Stimulated activated CD8-positive, alpha-beta memory T cell treated with anti-CD3 and anti-CD28 coated beads, Interleukin-12 subunit alpha, Interleukin-12 subunit beta, amount 100 ng/mL, for 1 hour (primary cell): Measurements from ENCODE around the gene STARD10.
"Not testable (repeated sequence)": the region's sequence is repeated elsewhere in the genome, so short reads cannot be mapped to it uniquely, and the experiment has no call there.

Experiments used
- DNase-seq: peaks from one replicate; pipeline ENCODE4 v3.0.0-alpha.2; 2020; ENCODE audit warnings: low read depth

STARD10 gene

GRCh38 chr11:72793425-72794367 is at the start of gene STARD10:
STARD10 (minus strand) TSS chr11:72794047; CDS start chr11:72781181, 12,866 bp downstream.
- DNase-seq, result peak; percentile 92

- DNase-seq, result no peak
Measured at GRCh38 chr11:72842653-72843330, 48.9 kb upstream of the STARD10 start.

GRCh38 chr11:72842126-72842525 is 48.3 kb upstream of the STARD10 start:
- no peak for DNase-seq

- no peak for DNase-seq
Measured at GRCh38 chr11:72841397-72841796, 47.5 kb upstream of the STARD10 start.

- no peak for DNase-seq
Measured at GRCh38 chr11:72840780-72841179, 46.9 kb upstream of the STARD10 start.

GRCh38 chr11:72838691-72839305 is 45.0 kb upstream of the STARD10 start:
- no peak for DNase-seq

- no peak for DNase-seq
Measured at GRCh38 chr11:72836111-72836510, 42.3 kb upstream of the STARD10 start.

- DNase-seq, result no peak
Measured at GRCh38 chr11:72834905-72835304, 41.1 kb upstream of the STARD10 start.

GRCh38 chr11:72833811-72834493 is 40.1 kb upstream of the STARD10 start:
- DNase-seq, result no peak

- no peak for DNase-seq
Measured at GRCh38 chr11:72833083-72833733, 39.4 kb upstream of the STARD10 start.

- DNase-seq, result no peak
Measured at GRCh38 chr11:72832301-72833082, 38.6 kb upstream of the STARD10 start.

- DNase-seq, result no peak
Measured at GRCh38 chr11:72831521-72832300, 37.9 kb upstream of the STARD10 start.

- no peak for DNase-seq
Measured at GRCh38 chr11:72829884-72830533, 36.2 kb upstream of the STARD10 start.

- DNase-seq, result no peak
Measured at GRCh38 chr11:72829178-72829577, 35.3 kb upstream of the STARD10 start.

- DNase-seq, result no peak
Measured at GRCh38 chr11:72828692-72829101, 34.9 kb upstream of the STARD10 start.

GRCh38 chr11:72828081-72828567 is 34.3 kb upstream of the STARD10 start:
- no peak for DNase-seq

GRCh38 chr11:72827656-72828055 is 33.8 kb upstream of the STARD10 start:
- not testable (repeated sequence) for DNase-seq

GRCh38 chr11:72826942-72827480 is 33.2 kb upstream of the STARD10 start:
- DNase-seq, result no peak
